Neural cell (in vitro differentiated cells): Measurements from ENCODE around the gene ATP10D. TPM values are rescaled to one million over a fixed set of nuclear protein-coding genes. Genes with fewer than 3 reads are reported as not detected.

Experiments
- H2AFZ ChIP-seq: fragments of 200-600, 300-800 bp; sonication (generic), shearing (Covaris generic); 2 replicates; pipeline ENCODE4 v1.6.0; 2014; ENCODE audit warnings: low read depth, mild to moderate bottlenecking, antibody characterized with exemption, low read length, moderate library complexity
- H3F3A ChIP-seq: fragments of 200-600 bp; shearing (Covaris generic); 2 replicates; pipeline ENCODE4 v1.6.1; 2016; ENCODE audit warnings: mild to moderate bottlenecking, moderate library complexity, mixed read lengths, antibody characterized with exemption, low read length; ENCODE audit not compliant: insufficient read depth, poor library complexity, severe bottlenecking
- H3K27ac ChIP-seq: fragments of 200-600, 300-800 bp; sonication (generic), shearing (Covaris generic); 2 replicates; pipeline ENCODE4 v1.5.1; 2014; ENCODE audit warnings: mild to moderate bottlenecking, low read length, moderate library complexity
- H3K27me3 ChIP-seq: fragments of 300-800, 200-600 bp; sonication (generic), shearing (Covaris generic); 2 replicates; pipeline ENCODE4 v1.6.0; 2014; ENCODE audit warnings: mild to moderate bottlenecking, low read depth, low read length, moderate library complexity; ENCODE audit not compliant: insufficient read depth
- H3K36me3 ChIP-seq: fragments of 300-800, 200-600 bp; sonication (generic), shearing (Covaris generic); 2 replicates; pipeline ENCODE4 v1.5.1; 2014; ENCODE audit warnings: mild to moderate bottlenecking, antibody characterized with exemption, low read length, moderate library complexity; ENCODE audit not compliant: insufficient read depth
- H3K4me2 ChIP-seq: fragments of 300-800, 200-600 bp; sonication (generic), shearing (Covaris generic); 2 replicates; pipeline ENCODE4 v1.6.0; 2014; ENCODE audit warnings: mild to moderate bottlenecking, low read length
- H3K4me3 ChIP-seq: fragments of 300-800, 200-600 bp; sonication (generic), shearing (Covaris generic); 2 replicates; pipeline ENCODE4 v1.5.1; 2014; ENCODE audit warnings: mild to moderate bottlenecking, low read length, moderate library complexity
- H3K79me2 ChIP-seq: fragments of 200-600 bp; shearing (Covaris generic); replicated peaks from 2 replicates; pipeline ENCODE4 v1.6.0; 2014; ENCODE audit warnings: mild to moderate bottlenecking, low read length, moderate library complexity; ENCODE audit not compliant: insufficient read depth
- H3K9ac ChIP-seq: fragments of 300-800, 200-600 bp; sonication (generic), shearing (Covaris generic); 2 replicates; pipeline ENCODE4 v1.6.1; 2016; ENCODE audit warnings: mild to moderate bottlenecking, low read length, mixed read lengths
- H3K9me2 ChIP-seq: fragments of 200-600 bp; shearing (Covaris generic); 2 replicates; pipeline ENCODE4 v1.6.1; 2016; ENCODE audit warnings: mild to moderate bottlenecking, low read length, mixed read lengths; ENCODE audit not compliant: insufficient read depth
- H3K9me3 ChIP-seq: fragments of 200-600, 300-800 bp; sonication (generic), shearing (Covaris generic); 2 replicates; pipeline ENCODE4 v1.6.1; 2016; ENCODE audit warnings: mild to moderate bottlenecking, mixed run types, low read length, moderate library complexity, mixed read lengths
- H4K20me1 ChIP-seq: fragments of 200-600 bp; shearing (Covaris generic); 2 replicates; pipeline ENCODE4 v1.6.1; 2016; ENCODE audit warnings: mild to moderate bottlenecking, mixed run types; ENCODE audit not compliant: insufficient read depth
- EP300 ChIP-seq: fragments of 450-650 bp; conservative IDR thresholded peaks from 2 replicates; pipeline ENCODE4 v1.6.1; 2014; ENCODE audit warnings: antibody characterized with exemption, mild to moderate bottlenecking, moderate library complexity; ENCODE audit not compliant: poor library complexity, severe bottlenecking
- EZH2 ChIP-seq: fragments of 200-600, 300-800 bp; shearing (Covaris generic), sonication (generic); IDR thresholded peaks from 2 replicates; pipeline ENCODE4 v1.6.1; 2014; ENCODE audit warnings: antibody characterized with exemption, low read length, borderline replicate concordance, mild to moderate bottlenecking; ENCODE audit not compliant: insufficient read depth, poor library complexity, severe bottlenecking
- MXI1 ChIP-seq: fragments of 450-650 bp; conservative IDR thresholded peaks from 2 replicates; pipeline ENCODE4 v1.6.1; 2014; ENCODE audit warnings: antibody characterized with exemption, mild to moderate bottlenecking; ENCODE audit not compliant: poor library complexity, severe bottlenecking
- POLR2AphosphoS5 ChIP-seq: IDR thresholded peaks from 2 replicates; pipeline ENCODE4 v1.6.1; 2012
- RAD21 ChIP-seq: fragments of 450-650 bp; conservative IDR thresholded peaks from 2 replicates; pipeline ENCODE4 v1.6.1; 2014; ENCODE audit warnings: antibody characterized with exemption, mild to moderate bottlenecking, moderate library complexity
- SMC3 ChIP-seq: fragments of 450-650 bp; conservative IDR thresholded peaks from 2 replicates; pipeline ENCODE4 v1.6.1; 2014; ENCODE audit warnings: antibody characterized with exemption, mild to moderate bottlenecking, moderate library complexity; ENCODE audit not compliant: poor library complexity
- TAF1 ChIP-seq: IDR thresholded peaks from 2 replicates; pipeline ENCODE4 v1.6.1; 2012; ENCODE audit warnings: low read depth
- polyA plus RNA-seq: library from polyadenylated mRNA; depleted of rRNA; stranded (reverse); fragments of >200 nt; gene quantifications from 2 replicates; pipeline ENCODE4 v1.2.3, GENCODE V29; 2014
- TF ChIP-seq, protein P1 (sequence below): fragments of 450-650 bp; IDR thresholded peaks from 2 replicates; pipeline ENCODE4 v1.5.1; 2014; ENCODE audit warnings: antibody characterized with exemption, mild to moderate bottlenecking, moderate library complexity; ENCODE audit not compliant: poor library complexity, severe bottlenecking
- TF ChIP-seq, protein P2 (sequence below): IDR thresholded peaks from 2 replicates; pipeline ENCODE4 v1.6.1; 2012; ENCODE audit warnings: borderline replicate concordance

Gene ATP10D
- polyA plus RNA-seq, 1 donor from 2014 or later, result 4.5 TPM

DNA sequence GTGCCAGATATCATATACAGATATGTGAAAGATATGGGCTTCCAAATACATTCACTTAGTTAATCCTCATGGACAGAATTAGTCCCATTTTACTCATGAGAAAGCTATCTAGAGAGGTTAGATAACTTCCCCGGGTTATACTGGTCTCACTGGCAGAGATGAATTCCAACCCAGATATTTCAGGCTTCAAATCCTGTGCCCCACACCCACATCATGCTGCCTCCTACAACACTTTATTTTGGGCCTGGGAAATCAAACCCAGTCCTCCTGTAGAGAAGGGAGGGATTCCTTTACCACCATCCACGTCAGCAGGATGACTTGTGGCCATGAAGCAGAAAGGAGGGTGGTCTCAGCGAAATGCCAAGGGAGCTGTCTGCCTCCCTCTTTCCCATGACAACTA lies 113.8 kb downstream of the ATP10D start:
- no peaks in the 10 kb centered on the region for H3F3A ChIP-seq
- no peak overlapping the region for H3K4me2 ChIP-seq
- no peaks in the 10 kb centered on the region for H3K36me3 ChIP-seq
- no peaks in the 10 kb centered on the region for H3K79me2 ChIP-seq
- H4K20me1 ChIP-seq, result no peaks in the 10 kb centered on the region
- no peak overlapping the region for H2AFZ ChIP-seq
- H3K9me2 ChIP-seq, result no peaks in the 10 kb centered on the region
- H3K9ac ChIP-seq, result no peak overlapping the region
- no peaks in the 10 kb centered on the region for H3K27me3 ChIP-seq
- H3K4me3 ChIP-seq, result no peak overlapping the region
- H3K9me3 ChIP-seq, result no peaks in the 10 kb centered on the region
- TF ChIP-seq, protein P1, sequence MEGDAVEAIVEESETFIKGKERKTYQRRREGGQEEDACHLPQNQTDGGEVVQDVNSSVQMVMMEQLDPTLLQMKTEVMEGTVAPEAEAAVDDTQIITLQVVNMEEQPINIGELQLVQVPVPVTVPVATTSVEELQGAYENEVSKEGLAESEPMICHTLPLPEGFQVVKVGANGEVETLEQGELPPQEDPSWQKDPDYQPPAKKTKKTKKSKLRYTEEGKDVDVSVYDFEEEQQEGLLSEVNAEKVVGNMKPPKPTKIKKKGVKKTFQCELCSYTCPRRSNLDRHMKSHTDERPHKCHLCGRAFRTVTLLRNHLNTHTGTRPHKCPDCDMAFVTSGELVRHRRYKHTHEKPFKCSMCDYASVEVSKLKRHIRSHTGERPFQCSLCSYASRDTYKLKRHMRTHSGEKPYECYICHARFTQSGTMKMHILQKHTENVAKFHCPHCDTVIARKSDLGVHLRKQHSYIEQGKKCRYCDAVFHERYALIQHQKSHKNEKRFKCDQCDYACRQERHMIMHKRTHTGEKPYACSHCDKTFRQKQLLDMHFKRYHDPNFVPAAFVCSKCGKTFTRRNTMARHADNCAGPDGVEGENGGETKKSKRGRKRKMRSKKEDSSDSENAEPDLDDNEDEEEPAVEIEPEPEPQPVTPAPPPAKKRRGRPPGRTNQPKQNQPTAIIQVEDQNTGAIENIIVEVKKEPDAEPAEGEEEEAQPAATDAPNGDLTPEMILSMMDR, result no peak
- no peak for TF ChIP-seq RAD21
- no peak for TF ChIP-seq SMC3
- TF ChIP-seq EZH2, result no peak
- TF ChIP-seq, protein P2, sequence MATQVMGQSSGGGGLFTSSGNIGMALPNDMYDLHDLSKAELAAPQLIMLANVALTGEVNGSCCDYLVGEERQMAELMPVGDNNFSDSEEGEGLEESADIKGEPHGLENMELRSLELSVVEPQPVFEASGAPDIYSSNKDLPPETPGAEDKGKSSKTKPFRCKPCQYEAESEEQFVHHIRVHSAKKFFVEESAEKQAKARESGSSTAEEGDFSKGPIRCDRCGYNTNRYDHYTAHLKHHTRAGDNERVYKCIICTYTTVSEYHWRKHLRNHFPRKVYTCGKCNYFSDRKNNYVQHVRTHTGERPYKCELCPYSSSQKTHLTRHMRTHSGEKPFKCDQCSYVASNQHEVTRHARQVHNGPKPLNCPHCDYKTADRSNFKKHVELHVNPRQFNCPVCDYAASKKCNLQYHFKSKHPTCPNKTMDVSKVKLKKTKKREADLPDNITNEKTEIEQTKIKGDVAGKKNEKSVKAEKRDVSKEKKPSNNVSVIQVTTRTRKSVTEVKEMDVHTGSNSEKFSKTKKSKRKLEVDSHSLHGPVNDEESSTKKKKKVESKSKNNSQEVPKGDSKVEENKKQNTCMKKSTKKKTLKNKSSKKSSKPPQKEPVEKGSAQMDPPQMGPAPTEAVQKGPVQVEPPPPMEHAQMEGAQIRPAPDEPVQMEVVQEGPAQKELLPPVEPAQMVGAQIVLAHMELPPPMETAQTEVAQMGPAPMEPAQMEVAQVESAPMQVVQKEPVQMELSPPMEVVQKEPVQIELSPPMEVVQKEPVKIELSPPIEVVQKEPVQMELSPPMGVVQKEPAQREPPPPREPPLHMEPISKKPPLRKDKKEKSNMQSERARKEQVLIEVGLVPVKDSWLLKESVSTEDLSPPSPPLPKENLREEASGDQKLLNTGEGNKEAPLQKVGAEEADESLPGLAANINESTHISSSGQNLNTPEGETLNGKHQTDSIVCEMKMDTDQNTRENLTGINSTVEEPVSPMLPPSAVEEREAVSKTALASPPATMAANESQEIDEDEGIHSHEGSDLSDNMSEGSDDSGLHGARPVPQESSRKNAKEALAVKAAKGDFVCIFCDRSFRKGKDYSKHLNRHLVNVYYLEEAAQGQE, result no peak
- TF ChIP-seq TAF1, result no peak
- TF ChIP-seq EP300, result no peak
- TF ChIP-seq POLR2AphosphoS5, result no peak
- TF ChIP-seq MXI1, result no peak
- no peak overlapping the region for H3K27ac ChIP-seq

DNA sequence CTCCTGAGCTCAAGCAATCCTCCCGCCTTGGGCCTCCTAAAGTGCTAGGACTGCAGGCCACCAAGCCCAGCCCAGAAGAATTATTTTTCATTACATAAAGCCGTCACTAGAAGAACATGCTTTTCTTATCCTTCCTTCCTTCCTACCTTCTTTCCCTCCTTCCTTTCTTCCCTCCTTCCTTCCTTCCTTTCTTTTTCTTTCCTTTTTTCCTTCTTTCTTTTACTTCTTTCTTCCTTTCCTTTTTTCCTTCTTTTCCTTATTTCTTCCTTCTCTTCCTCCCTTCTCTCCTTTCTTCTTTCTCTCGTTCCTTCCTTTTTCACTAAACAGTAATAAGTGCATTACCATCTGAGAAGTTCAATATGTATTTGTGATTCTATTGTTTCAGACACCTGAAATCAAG lies 121.4 kb downstream of the ATP10D start:
- no peaks in the 10 kb centered on the region for H3K79me2 ChIP-seq
- TF ChIP-seq, protein P2, result no peak
- no peak overlapping the region for H3K4me3 ChIP-seq
- no peaks in the 10 kb centered on the region for H3K27me3 ChIP-seq
- no peaks in the 10 kb centered on the region for H3F3A ChIP-seq
- no peaks in the 10 kb centered on the region for H3K9me2 ChIP-seq
- H4K20me1 ChIP-seq, result no peaks in the 10 kb centered on the region
- H3K36me3 ChIP-seq, result no peaks in the 10 kb centered on the region
- no peak overlapping the region for H2AFZ ChIP-seq
- no peak overlapping the region for H3K9ac ChIP-seq
- no peaks in the 10 kb centered on the region for H3K9me3 ChIP-seq
- no peak overlapping the region for H3K27ac ChIP-seq
- no peak overlapping the region for H3K4me2 ChIP-seq
